Activated CD4-positive, alpha-beta T cell treated with anti-CD3 and anti-CD28 coated beads for 4 hours (primary cell): ENCODE measurements around the gene HTRA3.

Source experiments
- DNase-seq, 2 donors: peaks; one replicate each; pipeline ENCODE4 v3.0.0-alpha.2; 2020

HTRA3 gene

GRCh38 chr4:8315435-8316250 is 46.1 kb downstream of the HTRA3 start:
- no peak for DNase-seq

DNA sequence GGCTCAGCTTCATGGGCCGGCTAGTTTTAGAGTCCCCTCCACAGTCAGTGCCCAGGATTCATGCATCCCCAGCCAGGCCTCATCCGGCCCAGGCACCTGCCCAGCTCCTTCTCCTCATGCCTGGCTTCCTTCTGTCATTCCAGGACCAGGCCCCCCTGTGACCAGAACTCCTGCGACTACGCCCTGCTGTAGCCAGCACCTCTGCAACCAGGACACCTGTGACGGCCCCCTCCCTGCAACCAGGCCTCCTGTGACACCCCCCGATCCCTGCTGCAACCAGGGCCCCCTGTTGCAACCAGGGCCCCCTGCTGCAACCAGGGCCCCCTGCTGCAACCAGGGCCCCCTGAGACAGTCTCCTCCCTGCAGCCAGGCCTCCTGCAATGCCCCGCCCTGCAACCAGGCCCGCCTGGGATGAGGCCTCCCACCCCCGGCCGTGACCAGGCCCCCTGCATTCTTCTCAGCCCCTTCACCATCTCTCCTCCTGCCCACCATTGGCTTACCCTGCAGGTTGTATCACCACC is 46.8 kb downstream of the HTRA3 start:
- no peak for DNase-seq

- no peak for DNase-seq
These were observed 47.4 kb downstream of the HTRA3 start for GRCh38 chr4:8316911-8317351.

GRCh38 chr4:8317474-8317873 is 47.9 kb downstream of the HTRA3 start:
- DNase-seq: no peak

- no peak for DNase-seq
These were observed 49.0 kb downstream of the HTRA3 start for GRCh38 chr4:8318509-8318908.

- no peak for DNase-seq
These were observed 49.5 kb downstream of the HTRA3 start for GRCh38 chr4:8319061-8319460.

DNA sequence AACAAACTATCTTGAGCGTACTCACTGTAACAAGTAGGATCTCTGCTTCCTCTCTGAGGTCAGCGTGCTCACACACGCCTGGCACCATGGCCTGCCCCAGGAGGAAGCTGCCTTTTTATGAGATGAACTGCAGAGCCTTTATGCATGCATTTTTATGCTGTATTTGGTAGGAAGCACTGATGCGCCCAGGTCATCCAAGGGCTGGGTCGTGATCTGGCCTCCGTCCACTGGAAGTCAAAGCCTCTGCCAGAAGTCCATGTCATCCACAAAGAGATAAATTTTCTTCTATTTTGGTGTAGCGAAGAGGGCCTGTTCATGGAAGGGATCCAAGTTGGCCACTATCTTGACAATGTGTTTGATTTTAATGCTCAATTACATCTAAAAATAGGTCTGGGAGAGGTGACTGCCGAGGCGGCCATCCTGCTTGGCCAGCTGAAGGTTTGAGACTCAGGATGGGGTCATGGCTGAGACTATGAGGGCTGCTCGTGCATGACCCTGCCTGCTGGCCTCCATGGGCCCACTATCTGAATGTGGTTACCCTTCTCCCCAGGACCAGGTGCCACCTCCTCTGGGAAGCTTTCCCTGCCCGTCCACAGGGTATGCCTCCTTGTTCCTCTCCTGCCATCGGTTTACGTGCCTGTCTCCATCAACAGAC is 50.3 kb downstream of the HTRA3 start:
- DNase-seq: no peak

DNA sequence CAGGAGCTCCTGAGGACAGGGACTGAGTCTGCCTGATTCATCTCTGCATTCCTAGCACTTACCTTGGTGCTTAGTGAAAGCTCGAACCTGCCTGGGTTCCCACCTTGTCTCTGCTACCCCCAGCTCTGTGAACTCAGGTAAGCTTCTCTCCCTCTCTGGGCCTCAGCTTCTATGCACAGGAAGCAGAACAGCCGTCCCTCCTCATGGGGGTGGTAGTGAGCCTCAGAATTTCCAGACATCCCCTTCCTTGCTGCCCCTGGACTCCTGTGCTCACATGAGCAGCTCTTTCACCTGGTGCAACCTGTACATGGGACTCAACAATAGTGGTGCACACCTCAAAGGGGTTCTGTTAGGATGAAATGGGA is 50.8 kb downstream of the HTRA3 start:
- no peak for DNase-seq

GRCh38 chr4:8321220-8321619 is 51.7 kb downstream of the HTRA3 start:
- DNase-seq: no peak

- DNase-seq: no peak
These were observed 52.2 kb downstream of the HTRA3 start for GRCh38 chr4:8321771-8322170.

DNA sequence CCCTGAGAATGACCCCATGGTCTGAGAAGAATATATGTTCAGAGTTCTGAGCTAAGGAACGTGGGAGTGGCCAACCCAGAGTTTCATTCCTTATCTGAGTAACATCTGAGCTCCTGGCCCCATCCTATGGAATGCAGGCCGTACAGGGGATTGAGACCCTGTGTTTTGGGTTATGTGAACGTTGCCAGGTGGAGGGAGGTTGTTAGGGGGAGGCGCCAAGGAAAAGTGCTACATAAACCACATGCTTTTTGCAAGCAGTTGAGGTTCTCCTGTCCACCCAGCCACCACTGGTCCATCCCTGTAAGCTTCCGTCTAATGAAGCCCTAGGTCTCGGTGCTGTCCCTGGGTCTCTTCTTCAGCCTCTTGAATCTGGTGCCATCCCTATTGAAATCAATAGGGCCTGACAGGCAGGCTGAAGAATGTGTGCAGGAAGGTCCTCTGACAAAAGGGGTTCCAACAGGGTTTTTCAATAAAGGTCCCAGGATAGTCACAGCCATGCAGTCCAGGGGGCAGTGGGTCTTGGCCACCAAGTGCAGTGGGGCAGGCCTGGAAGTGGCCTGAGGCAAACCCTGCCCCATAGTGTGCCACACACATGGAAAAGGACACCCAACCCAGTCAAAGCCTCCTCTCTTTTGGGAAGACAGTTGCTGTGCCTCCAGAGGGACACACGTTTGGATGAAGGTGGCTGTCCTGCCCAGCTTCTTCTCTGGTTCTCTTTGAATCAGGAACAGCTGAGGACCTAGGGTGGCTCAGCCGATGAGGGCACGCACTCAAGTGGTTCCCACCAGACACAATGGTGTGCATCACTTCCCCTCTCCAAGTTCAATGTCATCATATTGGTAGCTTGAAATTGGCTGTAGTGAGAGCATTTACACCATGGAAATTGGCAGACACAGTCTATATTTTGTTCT is 53.5 kb downstream of the HTRA3 start:
- no peak for DNase-seq

- DNase-seq: no peak
These were observed 54.5 kb downstream of the HTRA3 start for GRCh38 chr4:8323947-8324555.

GRCh38 chr4:8324640-8325239 is 55.2 kb downstream of the HTRA3 start:
- no peak for DNase-seq

DNA sequence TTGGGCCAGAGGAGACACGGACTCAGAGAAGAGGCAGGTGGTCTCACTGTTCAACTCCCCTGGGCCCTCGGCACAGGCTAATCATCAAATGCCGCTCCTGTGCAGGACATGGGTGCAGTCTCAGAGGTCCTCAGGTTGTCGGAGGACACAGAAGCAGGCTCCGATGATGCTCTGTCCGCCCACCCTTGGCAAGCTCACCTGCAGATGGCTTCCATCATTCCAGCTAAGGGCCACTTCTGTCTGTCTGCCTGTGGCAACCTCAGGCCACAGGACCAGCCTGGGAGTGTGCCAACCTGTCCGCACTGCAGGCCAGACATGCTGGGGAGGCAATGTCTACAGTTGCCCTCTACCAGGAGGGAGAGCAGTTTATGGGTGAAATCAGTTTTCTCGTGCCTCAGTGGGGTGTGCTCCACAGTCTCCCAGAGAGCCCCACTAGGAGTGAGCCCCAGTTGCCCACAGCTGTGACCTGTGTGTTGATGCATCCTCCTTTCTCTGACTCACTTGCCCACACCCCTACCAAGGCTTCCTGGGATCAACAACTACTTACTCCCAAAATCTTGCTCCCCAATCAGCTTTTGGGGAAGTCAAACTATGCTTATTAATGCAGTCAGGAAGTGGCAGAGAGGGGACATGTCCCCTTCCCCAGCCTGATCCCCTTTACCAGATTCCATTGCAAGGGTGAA is 55.9 kb downstream of the HTRA3 start:
- DNase-seq: no peak

DNA sequence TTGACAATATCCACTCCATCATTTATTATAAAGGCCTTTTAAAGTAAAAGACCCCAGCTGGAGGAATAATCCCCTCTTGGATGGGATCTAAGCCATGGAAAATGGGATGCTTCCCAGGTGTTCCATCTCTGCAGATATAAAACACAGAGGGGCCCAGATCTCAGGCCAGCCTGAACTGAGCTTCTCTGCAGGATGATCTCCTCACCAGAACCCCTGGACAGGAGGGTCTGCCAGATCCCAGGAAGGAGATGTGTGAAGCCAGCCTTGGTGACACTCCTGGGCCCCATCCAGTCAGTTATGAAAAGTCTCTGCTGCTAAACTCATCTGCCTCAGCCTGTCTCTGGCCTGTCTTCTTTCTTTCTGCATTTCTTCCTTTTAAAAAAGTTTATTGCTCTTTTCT is 56.7 kb downstream of the HTRA3 start:
- no peak for DNase-seq

GRCh38 chr4:8328456-8328855 is 58.9 kb downstream of the HTRA3 start:
- no peak for DNase-seq

DNA sequence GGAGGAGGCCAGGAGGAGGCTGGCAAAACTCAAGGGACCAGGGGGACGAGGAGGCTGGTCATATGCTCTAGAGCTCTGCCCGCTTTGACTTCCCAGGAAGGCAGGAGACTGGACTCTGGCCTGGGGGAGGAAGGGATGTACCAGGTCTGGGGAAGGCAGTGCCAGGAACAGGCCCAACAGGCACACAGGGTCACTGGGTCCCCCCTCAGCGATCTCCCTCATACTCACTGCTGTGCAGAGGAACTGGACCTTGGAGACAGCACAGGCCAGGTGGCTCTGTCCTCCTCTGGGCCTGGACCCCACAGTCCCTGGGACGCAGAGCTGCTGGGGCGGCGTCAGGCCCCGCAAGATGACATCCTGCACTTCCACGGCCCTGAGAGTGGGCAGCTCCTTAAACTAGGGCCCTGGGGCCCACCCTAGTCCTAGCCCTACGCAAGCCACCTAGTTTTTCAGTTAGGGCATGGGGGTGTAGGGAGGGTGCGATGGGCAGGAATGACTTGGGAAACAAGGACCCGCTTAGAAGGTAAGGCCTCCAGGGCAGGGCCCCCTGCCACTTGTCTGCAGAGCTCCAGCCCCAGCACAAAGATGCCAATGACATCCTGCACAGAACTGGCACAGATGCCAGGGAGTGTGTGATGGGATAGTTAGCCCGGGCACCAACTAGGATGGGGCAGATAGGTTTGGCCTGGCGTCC is 59.5 kb downstream of the HTRA3 start:
- no peak for DNase-seq

DNA sequence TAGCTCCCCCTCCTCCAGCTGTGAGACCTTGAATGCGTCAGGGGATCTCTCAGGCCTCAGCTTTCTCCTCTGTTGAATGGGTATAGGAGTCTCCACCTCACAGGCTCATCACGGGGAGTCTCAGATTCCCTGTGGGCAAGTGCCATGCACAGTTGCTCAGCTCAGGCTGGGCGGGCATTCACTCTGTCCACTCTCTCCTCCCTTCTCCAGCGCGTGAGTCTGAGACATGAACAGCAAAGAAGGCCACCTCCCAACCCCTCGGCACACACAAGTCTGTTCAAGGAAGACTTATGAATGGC is 60.0 kb downstream of the HTRA3 start:
- no peak for DNase-seq

DNA sequence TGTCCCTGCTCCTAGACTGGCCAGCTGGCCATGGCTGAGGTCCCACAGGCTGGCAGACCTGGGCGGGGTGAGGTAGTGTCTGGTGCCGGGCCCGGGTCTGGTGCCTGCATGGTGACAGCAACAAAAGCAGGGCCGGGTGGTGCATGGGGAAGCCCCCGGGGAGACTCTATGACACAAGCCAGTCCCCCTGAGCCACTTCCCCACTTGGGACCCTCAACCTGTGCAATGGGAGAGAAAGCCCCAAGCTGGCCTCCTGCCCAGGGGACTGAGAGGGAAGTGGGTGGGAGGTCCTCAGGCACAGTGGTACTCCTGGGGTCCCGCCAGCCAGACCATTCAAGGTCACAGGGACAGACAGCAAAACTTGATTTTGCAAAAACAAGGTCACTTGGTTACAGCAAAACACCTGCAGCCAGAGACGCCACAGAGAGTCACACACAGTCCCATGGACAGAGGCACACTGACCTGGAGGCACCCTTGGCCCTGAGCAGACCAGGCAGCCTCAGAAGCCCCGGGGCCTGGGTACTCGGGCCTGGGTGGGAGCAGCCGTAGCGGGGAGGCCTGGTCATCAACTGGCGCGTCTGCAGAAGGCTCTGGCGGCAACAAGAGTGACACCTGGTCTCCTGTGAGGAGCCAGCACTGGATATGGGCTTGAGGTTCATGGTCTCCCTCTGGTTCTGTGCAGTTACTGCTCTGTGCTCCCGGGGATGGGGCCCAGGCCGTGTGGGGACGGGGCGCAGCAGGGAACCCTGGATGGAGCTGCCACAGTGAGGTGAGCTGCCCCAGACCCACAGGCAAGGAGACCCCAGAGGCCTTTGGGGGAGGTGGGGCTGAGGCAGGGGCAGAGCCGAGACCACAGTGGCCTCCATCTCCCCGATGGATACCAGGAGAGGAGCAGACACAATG is 60.6 kb downstream of the HTRA3 start:
- no peak for DNase-seq
